Naive thymus-derived CD8-positive, alpha-beta T cell (primary cell): ENCODE results near the gene ST8SIA6. TPM values are rescaled to one million over a fixed set of nuclear protein-coding genes. Genes with fewer than 3 reads are reported as not detected.

ENCODE experiments used
- ATAC-seq, 2 donors: fragments of 150-1000 bp; cut with Tn5 transposase in 1 of 2; sonication (Bioruptor Pico), chemical (Tn5 transposase) in 1 of 2; 1 replicate in 1 of 2; 2 replicates in 1 of 2; pipeline ENCODE4 v1.10.0; 2021; ENCODE audit warnings: mild to moderate bottlenecking in 2 of 2, moderate library complexity in 2 of 2
- POLR2A ChIA-PET: fragments of 350-600 bp; sonication (Branson Sonifier 250); formaldehyde crosslinking; loops from one replicate; lab custom pipeline; 2021; ENCODE audit warnings: antibody characterized with exemption; lab: Charles Lee
- DNase-seq, 10 donors: peaks; one replicate each; pipeline versions ENCODE4 v3.0.0 to v3.0.0-alpha.2; 2020 to 2022
- H3K27ac Mint-ChIP-seq, 10 donors: one replicate each; pipeline ENCODE4 v1.8.0; 2020 to 2022; ENCODE audit warnings: mild to moderate bottlenecking in 10 of 10, mixed read lengths in 10 of 10, moderate library complexity in 4 of 10, inconsistent platforms in 1 of 10
- H3K27me3 Mint-ChIP-seq, 5 donors: one replicate each; pipeline ENCODE4 v1.8.0; 2021 to 2022; ENCODE audit warnings: mixed read lengths in 5 of 5
- H3K36me3 Mint-ChIP-seq, 3 donors: one replicate each; pipeline ENCODE4 v1.8.0; 2020 to 2022; ENCODE audit warnings: mixed read lengths in 3 of 3, mild to moderate bottlenecking in 2 of 3, inconsistent platforms in 1 of 3
- H3K4me1 Mint-ChIP-seq, 4 donors: one replicate each; pipeline ENCODE4 v1.8.0; 2021 to 2022; ENCODE audit warnings: mixed read lengths in 4 of 4
- H3K4me3 Mint-ChIP-seq, 10 donors: one replicate each; pipeline ENCODE4 v1.8.0; 2020 to 2022; ENCODE audit warnings: mild to moderate bottlenecking in 10 of 10, mixed read lengths in 10 of 10, moderate library complexity in 6 of 10, inconsistent platforms in 1 of 10
- H3K9me3 Mint-ChIP-seq, 9 donors: one replicate each; pipeline ENCODE4 v1.8.0; 2020 to 2022; ENCODE audit warnings: mixed read lengths in 9 of 9, mild to moderate bottlenecking in 3 of 9, inconsistent platforms in 1 of 9, moderate library complexity in 1 of 9
- polyA plus RNA-seq, 3 donors: library from polyadenylated mRNA; unstranded; fragments of 300-500 nt; fragmentation: Illumina TruSeq; gene quantifications; one replicate each; pipeline ENCODE4 v1.2.3, GENCODE V29; 2021
- total RNA-seq, 8 experiments: library from RNA in 2 of 8; stranded (reverse) in 2 of 8; gene quantifications; one replicate each; pipeline ENCODE4 v1.2.3 and lab custom pipeline; 2021 to 2026

The ST8SIA6 gene
- total and polyA plus RNA-seq, 5 experiments from 2014 or later = 0.33 to 2.4 TPM; not detected in 3

DNA sequence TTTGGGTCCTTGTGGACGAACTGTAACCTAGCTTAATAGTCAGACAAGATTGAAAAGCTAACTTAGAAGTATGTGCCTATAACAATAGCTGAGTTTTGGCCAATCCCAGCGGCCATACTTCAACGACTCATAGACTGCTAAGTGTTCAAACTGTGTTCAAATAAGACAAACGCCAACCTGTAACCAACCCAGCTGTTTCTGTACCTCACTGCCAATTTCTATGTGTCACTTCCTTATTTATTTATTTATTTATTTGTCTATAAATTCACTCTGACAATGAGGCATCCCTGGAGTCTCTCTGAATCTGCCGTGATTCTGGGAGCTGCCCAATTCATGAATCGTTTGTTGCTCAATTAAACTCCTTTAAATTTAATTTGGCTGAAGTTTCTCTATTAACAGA, 21.7 kb downstream of the ST8SIA6 start:
- Mint-ChIP-seq H3K27me3 (peaks cover 0 to 14% (median 3%) of the 10 kb centered on the region in 5 donors), H3K36me3 (no peaks in the 10 kb centered on the region), H3K27ac (no peak overlapping the region), H3K9me3 (no peaks in the 10 kb centered on the region), H3K4me1 (peaks cover 20 to 39% (median 32%) of the 10 kb centered on the region in 4 donors), H3K4me3 (no peak overlapping the region)
- DNase-seq = no peak
- POLR2A ChIA-PET = no interaction called here
- no peak for ATAC-seq

DNA sequence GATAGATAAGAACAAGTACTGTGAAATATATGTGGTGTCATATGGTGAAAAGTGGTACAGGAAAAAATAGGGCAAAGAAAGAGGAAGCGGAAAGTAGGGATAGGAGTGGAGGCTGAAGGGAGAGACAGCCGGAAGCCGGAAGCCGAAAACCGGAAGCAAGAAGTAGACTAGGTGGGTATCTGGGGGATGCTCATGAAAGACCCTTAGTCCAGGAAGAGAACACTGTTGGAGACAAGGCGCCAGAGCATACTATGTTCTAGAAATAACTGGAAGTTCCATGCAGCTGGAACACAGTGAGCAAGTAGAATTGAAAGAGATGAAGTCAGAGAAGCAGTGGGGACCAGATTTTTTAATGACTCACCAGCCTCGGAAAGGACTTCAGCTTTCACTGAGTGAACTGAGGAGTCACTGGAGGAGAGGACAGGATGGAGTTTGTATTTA, 22.5 kb downstream of the ST8SIA6 start:
- ATAC-seq (no peak), DNase-seq (no peak)
- H3K4me1 Mint-ChIP-seq = peaks cover 20 to 48% (median 40%) of the 10 kb centered on the region in 4 donors
- H3K9me3 Mint-ChIP-seq = no peaks in the 10 kb centered on the region
- peaks cover 0 to 14% (median 3%) of the 10 kb centered on the region in 5 donors for H3K27me3 Mint-ChIP-seq
- POLR2A ChIA-PET = no interaction called here
- H3K36me3 Mint-ChIP-seq = no peaks in the 10 kb centered on the region
- H3K27ac Mint-ChIP-seq = peak overlapping the region in 2 of 10 donors; percentile 17 to 20
- H3K4me3 Mint-ChIP-seq = peak overlapping the region in 1 of 10 donors; percentile 20

DNA sequence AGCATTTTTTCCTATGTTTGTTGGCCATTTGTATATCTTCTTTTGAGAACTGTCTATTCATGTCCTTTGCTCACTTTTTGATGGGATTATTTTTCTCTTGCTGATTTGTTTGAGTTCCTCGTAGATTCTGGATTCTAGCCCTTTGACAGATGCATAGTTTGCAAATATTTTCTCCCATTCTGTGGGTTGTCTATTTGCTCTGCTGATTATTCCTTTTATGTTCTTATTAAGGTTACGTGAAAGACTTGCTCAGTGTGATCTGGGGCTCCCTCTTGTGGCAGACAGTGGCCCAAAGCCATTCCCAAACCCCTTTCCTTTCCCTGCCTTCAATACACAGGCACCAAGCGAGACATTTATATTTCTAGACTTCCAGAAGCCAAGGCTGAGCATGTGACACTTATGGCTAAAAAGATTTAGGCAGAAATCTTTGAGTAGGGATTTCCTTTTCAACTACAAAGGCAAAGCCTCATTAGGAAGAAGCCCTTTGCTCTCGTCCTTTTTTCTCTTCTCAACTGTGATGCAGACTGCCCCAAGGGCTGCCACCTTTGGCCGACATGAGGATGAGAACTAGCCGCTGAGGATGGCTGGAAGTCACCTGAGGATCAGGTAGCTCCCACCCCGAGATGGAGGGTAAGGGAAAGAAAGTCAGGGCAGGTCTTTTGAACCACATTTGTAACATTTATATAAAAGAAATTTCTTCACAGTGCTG, 23.6 kb downstream of the ST8SIA6 start:
- Mint-ChIP-seq H3K27me3 (peaks cover 0 to 11% (median 3%) of the 10 kb centered on the region in 5 donors), H3K9me3 (no peaks in the 10 kb centered on the region), H3K4me1 (peaks cover 26 to 58% (median 51%) of the 10 kb centered on the region in 4 donors), H3K4me3 (peak overlapping the region in 6 of 10 donors; percentile 1 to 72 (median 38)), H3K36me3 (no peaks in the 10 kb centered on the region), H3K27ac (peak overlapping the region in 8 of 10 donors; percentile 5 to 58 (median 40))
- POLR2A ChIA-PET = interaction anchor here (3.9 to 4.1 kb wide), 2 partner anchors 14 to 21 kb away, joined by 43 to 48 read pairs; no protein-coding TSS in a partner anchor
- ATAC-seq (no peak), DNase-seq (peak; percentile 37 to 77 (median 57))

DNA sequence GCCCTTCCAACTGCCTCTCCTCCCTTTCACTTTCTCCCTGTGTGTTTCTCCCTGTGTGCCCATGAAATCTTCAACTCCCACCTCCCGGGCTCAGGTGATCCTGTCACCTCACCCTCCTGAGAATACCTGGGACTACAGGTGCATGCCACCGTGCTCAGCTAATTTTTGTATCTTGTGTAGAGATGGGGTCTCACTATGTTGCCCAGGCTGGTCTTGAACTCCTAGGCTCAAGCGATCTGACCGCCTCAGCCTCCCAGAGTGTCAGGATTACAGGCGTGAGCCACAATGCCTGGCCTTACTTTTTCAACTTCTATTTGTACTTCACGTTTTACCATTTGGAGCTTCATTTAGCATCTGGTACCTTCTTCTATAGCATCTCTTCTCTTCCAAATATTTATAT, 24.9 kb downstream of the ST8SIA6 start:
- Mint-ChIP-seq H3K27me3 (peaks cover 0 to 11% (median 3%) of the 10 kb centered on the region in 5 donors), H3K4me3 (peak overlapping the region; percentile 72 to 87 (median 83)), H3K27ac (peak overlapping the region; percentile 40 to 98 (median 92)), H3K4me1 (peaks cover 31 to 67% (median 60%) of the 10 kb centered on the region in 4 donors), H3K36me3 (no peaks in the 10 kb centered on the region), H3K9me3 (no peaks in the 10 kb centered on the region)
- POLR2A ChIA-PET = interaction anchor here (0.8 to 4.1 kb wide), 7 partner anchors 13 to 612 kb away, joined by 3 to 48 read pairs (median 9); partner anchors contain the start of genes RSU1, STAM and VIM
- DNase-seq (no peak), ATAC-seq (no peak)

DNA sequence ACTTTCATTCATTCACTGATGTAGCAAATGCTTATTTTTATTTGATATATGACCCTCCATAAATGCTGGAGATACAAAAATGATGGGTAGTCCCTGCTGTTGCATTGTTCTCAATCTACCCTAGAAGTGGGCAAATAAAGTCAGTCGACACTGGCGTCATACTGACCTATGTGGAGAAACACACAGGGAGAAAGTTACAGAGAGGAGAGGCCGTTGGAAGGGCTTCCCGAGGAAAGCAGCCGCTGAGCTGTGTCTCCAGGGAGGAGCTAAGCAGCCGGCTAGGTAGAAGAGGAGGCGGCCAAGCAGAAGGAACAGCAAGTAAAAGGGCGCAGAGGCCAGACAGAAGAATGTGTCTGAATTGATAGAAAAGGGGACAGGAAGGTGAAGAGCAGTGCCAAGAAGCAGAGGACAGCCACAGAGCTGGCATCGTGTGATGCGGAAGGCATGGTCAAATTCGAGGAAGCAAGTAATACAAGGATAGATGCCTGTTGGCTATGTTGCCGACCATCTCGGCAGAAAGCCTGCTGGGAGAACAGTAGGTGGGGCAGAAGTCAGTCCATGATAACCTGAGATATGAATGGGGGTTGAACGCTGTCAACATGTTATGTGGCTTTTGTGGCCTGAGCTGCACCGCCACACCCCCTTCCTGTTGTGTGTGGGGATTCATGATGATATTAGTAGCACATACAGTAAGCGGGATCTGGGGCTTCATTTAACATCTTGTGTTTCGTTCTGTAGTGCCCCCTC, 25.9 kb downstream of the ST8SIA6 start:
- H3K36me3 Mint-ChIP-seq = no peaks in the 10 kb centered on the region
- H3K4me3 Mint-ChIP-seq = peak overlapping the region; percentile 72 to 87 (median 83)
- ATAC-seq (peak; percentile 89 to 92), DNase-seq (peak; percentile 43 to 87 (median 72))
- peaks cover 0 to 10% (median 3%) of the 10 kb centered on the region in 5 donors for H3K27me3 Mint-ChIP-seq
- no peaks in the 10 kb centered on the region for H3K9me3 Mint-ChIP-seq
- H3K27ac Mint-ChIP-seq = peak overlapping the region; percentile 91 to 98 (median 94)
- POLR2A ChIA-PET = interaction anchor here (1.4 to 4.1 kb wide), 8 partner anchors 12 to 611 kb away, joined by 4 to 48 read pairs (median 8); partner anchors contain the start of genes RSU1, STAM, TRDMT1 and VIM
- H3K4me1 Mint-ChIP-seq = peaks cover 35 to 77% (median 69%) of the 10 kb centered on the region in 4 donors

DNA sequence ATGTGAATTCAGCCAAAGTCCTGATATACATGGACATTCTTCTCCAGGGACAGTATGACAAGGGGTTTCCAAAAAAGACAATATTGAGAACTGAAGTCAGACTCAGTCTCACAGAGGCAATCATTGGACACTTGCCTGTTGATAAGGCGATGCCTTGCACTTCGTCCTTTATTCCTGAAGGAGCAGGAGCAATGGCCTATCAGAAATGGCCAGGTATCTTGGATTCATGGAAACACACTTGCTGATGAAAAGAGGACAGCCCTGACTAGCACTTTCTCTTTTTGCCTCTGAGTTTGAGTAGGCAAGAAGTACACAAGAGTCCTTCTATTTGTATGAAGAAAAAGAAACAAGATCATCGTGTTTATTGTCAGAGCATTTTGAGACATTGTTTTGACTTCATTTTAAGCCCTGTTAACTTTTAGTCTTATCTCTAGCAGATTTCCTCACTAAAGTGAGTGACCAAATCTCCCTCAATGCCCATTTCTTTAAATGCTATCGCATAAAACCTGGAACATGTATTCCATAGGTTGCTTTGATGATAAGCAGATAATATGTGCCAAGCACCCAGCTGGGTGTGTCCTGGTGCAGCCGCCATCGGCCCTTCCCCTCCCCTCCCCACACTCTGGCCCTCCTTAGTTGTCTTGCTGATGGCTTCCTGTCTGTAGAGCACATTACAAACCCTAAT, 26.6 kb downstream of the ST8SIA6 start:
- Mint-ChIP-seq H3K4me1 (peaks cover 37 to 84% (median 76%) of the 10 kb centered on the region in 4 donors), H3K9me3 (no peaks in the 10 kb centered on the region), H3K27ac (peak overlapping the region; percentile 91 to 98 (median 94)), H3K36me3 (no peaks in the 10 kb centered on the region), H3K4me3 (peak overlapping the region; percentile 72 to 87 (median 83)), H3K27me3 (peaks cover 0 to 10% (median 3%) of the 10 kb centered on the region in 5 donors)
- DNase-seq (no peak), ATAC-seq (peak; percentile 7 to 10)
- POLR2A ChIA-PET = interaction anchor here (0.8 to 4.1 kb wide), 8 partner anchors 11 to 610 kb away, joined by 3 to 48 read pairs (median 8); partner anchors contain the start of genes RSU1, STAM, TRDMT1 and VIM

DNA sequence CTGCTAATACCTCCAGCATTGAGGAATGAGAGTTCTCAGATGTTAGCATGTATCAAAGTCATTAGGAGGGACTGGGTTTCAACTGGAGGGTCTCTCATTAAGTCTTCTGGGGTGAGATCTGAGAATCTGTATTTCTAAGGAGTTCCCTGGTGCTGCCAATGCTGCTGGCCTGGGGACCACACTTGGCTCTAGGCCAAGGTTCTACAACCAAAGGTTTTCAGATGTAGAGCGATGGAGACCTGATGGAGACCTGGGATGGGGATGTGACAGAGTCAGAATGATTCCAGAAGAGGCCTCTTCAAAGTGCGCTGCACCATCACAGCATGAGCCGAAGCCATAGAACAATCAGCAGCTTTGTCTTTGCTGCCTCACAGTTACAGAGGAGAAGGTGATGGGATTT, 27.2 kb downstream of the ST8SIA6 start:
- Mint-ChIP-seq H3K4me1 (peaks cover 37 to 84% (median 82%) of the 10 kb centered on the region in 4 donors), H3K36me3 (no peaks in the 10 kb centered on the region), H3K4me3 (peak overlapping the region in 9 of 10 donors; percentile 49 to 83 (median 80)), H3K9me3 (no peaks in the 10 kb centered on the region), H3K27ac (peak overlapping the region; percentile 60 to 98 (median 92)), H3K27me3 (peaks cover 0 to 10% (median 3%) of the 10 kb centered on the region in 5 donors)
- ATAC-seq (no peak), DNase-seq (no peak)
- POLR2A ChIA-PET = interaction anchor here (0.8 to 4.1 kb wide), 4 partner anchors 10 to 226 kb away, joined by 3 to 48 read pairs (median 27); partner anchors contain the start of gene TRDMT1

DNA sequence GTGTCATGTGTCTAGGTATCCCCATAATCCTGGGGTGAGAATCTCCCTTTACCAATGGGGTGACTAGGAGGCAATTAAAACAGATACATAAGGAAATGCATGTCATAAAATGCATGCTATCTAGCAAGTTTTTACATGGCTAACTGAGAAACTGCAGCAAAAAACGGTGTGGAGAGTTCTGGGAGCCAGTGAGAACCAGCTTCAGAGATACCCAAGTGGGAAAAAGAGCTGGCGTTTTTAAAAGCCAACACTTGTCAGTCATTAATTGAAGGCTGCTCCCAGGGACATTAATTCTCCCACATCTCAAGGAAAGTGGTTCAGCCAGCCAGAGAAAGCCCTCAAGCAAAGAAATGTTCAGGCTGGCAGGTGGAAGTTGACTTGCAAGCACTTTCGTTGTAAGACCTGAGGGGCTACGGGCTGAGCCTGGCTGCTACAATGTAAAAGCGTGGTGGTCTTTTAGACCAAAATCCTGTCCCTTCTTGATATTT, 28.1 kb downstream of the ST8SIA6 start:
- H3K27me3 Mint-ChIP-seq = peaks cover 0 to under 1% (median 0%) of the 10 kb centered on the region in 5 donors
- peaks cover 37 to 84% (median 80%) of the 10 kb centered on the region in 4 donors for H3K4me1 Mint-ChIP-seq
- H3K9me3 Mint-ChIP-seq = no peaks in the 10 kb centered on the region
- no peak for DNase-seq
- no peak for ATAC-seq
- no peaks in the 10 kb centered on the region for H3K36me3 Mint-ChIP-seq
- POLR2A ChIA-PET = interaction anchor here (1.0 to 1.9 kb wide), 4 partner anchors 11 to 196 kb away, joined by 4 to 11 read pairs (median 6); no protein-coding TSS in a partner anchor
- peak overlapping the region; percentile 91 to 98 (median 94) for H3K27ac Mint-ChIP-seq
- H3K4me3 Mint-ChIP-seq = peak overlapping the region in 9 of 10 donors; percentile 34 to 83 (median 80)

DNA sequence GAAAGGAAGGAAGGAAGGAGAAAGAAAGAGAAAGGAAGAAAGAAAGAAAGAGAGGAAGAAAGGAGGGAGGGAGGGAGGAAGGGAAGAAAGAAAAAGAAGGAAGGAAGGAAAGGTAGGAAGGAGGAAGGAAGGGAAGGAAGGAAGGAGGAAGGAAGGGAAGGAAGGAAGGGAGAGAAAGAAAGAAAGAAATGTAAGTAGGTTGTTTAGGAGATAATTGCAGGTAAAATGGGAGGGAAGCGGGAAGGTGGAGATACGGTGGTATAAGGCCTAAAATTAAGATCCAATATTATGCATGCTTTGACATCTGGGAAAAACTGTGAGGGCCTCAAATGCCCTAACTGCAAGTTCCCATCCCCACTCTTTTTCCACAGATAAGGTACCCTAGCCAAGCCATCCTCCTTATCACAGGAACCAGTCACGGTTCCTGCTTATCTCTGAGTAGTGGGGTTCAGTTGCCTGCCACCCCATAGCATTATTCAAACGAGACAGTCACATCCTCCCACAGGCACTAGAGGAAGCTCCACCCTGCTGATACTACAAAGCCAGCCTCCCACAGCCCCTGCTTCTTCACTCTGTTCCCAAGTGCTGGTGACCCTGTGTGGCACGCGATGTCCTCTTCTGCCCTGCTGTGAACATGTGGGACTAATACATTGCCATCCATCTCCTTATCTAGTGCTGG, 28.7 kb downstream of the ST8SIA6 start:
- Mint-ChIP-seq H3K36me3 (no peaks in the 10 kb centered on the region), H3K27me3 (no peaks in the 10 kb centered on the region), H3K27ac (peak overlapping the region; percentile 91 to 98 (median 94)), H3K4me3 (peak overlapping the region; percentile 34 to 82 (median 74)), H3K9me3 (no peaks in the 10 kb centered on the region), H3K4me1 (peaks cover 36 to 81% (median 77%) of the 10 kb centered on the region in 4 donors)
- POLR2A ChIA-PET = interaction anchor here (1.0 to 1.9 kb wide), 4 partner anchors 10 to 196 kb away, joined by 4 to 11 read pairs (median 6); no protein-coding TSS in a partner anchor
- peak; percentile 55 to 61 for ATAC-seq
- DNase-seq = peak in 9 of 10 donors; percentile 11 to 71 (median 33)

DNA sequence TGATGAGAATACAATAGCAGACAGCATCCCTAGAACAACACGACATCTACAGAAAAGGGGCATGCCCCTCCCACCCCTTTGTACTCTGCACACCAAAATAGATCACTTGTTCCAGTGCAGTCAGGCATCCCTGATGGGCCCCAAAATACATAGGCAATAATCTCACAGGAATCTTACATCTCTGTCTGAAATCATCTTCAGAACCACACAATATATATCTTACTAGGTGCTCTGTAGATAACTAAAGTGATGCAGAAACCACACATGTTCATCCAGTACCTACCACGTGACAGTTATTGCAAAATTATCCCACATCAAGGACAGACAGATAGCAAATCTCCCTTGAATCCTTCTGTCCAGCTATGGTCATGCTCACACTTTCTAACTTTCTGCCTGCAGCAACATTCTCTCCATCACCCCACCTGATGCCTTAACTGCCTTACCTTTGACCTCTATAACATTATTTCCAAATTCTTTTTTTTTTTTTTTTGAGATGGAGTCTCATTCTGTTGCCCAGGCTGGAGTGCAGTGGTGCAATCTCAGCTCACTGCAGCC, 30.7 kb downstream of the ST8SIA6 start:
- Mint-ChIP-seq H3K4me3 (peak overlapping the region in 8 of 10 donors; percentile 9 to 75 (median 40)), H3K27me3 (no peaks in the 10 kb centered on the region), H3K9me3 (no peaks in the 10 kb centered on the region), H3K36me3 (no peaks in the 10 kb centered on the region), H3K27ac (peak overlapping the region; percentile 1 to 91 (median 81)), H3K4me1 (peaks cover 31 to 62% (median 59%) of the 10 kb centered on the region in 4 donors)
- POLR2A ChIA-PET = interaction anchor here (1.0 to 1.3 kb wide), 2 partner anchors 11 to 987 kb away, joined by 3 to 7 read pairs; partner anchors contain the start of gene PTER
- DNase-seq = peak in 2 of 10 donors; percentile 17 to 26
- ATAC-seq = peak in 1 of 2 donors; percentile 29
